Uterus (tissue), 4 donors: ENCODE data around the gene LRRC28. TPM values are rescaled to one million over a fixed set of nuclear protein-coding genes. Genes with fewer than 3 reads are reported as not detected.

Source experiments
- DNase-seq, 2 donors: peaks; one replicate each; pipeline ENCODE4 v3.0.0-alpha.2; 2019 to 2020
- H3K27ac ChIP-seq, 2 donors: fragments of 200-600 bp; sonication (generic); 1 replicate in 1 of 2; 2 replicates in 1 of 2; pipeline ENCODE4 v1.5.1; 2016 to 2018
- H3K27me3 ChIP-seq, 2 donors: fragments of 200-600 bp; sonication (generic); one replicate each; pipeline ENCODE4 v1.5.1; 2018 to 2019; ENCODE audit warnings: control low read depth in 1 of 2
- H3K36me3 ChIP-seq, 2 donors: fragments of 200-600 bp; sonication (generic); one replicate each; pipeline ENCODE4 v1.5.1; 2019; ENCODE audit warnings: control low read depth in 1 of 2
- H3K4me1 ChIP-seq, 2 donors: fragments of 200-600 bp; sonication (generic); one replicate each; pipeline ENCODE4 v1.5.1; 2018 to 2019; ENCODE audit warnings: control low read depth in 1 of 2
- H3K4me3 ChIP-seq, 2 donors: fragments of 200-600 bp; sonication (generic); 1 replicate in 1 of 2; 2 replicates in 1 of 2; pipeline ENCODE4 v1.5.1; 2018 to 2019; ENCODE audit warnings: mild to moderate bottlenecking in 1 of 2
- H3K9me3 ChIP-seq, 2 donors: fragments of 200-600 bp; sonication (generic); one replicate each; pipeline ENCODE4 v1.5.1; 2019; ENCODE audit warnings: control low read depth in 1 of 2
- CTCF ChIP-seq, 4 experiments: fragments of 200-600 bp in 2 of 4; fragments of 450-650 bp in 2 of 4; sonication (generic) in 2 of 4; IDR thresholded peaks; one replicate each; pipeline ENCODE4 v1.5.1; 2016 to 2019; ENCODE audit warnings: antibody characterized with exemption in 4 of 4, mild to moderate bottlenecking in 2 of 4, moderate library complexity in 1 of 4
- POLR2A ChIP-seq, 2 donors: fragments of 450-650 bp; IDR thresholded peaks; one replicate each; pipeline ENCODE4 v1.6.1; 2016; ENCODE audit warnings: antibody characterized with exemption in 2 of 2, mild to moderate bottlenecking in 1 of 2, moderate library complexity in 1 of 2
- intact Hi-C: fragments of 100-400 bp; cut with DNase I; formaldehyde crosslinking; loops from one replicate; pipeline ENCODE4 v1.15.1; 2023; ENCODE audit warnings: low total_unique reads
- total RNA-seq, 4 donors: library from RNA; depleted of rRNA in 3 of 4; stranded (reverse); fragments of >200 nt in 3 of 4; gene quantifications; one replicate each; pipeline versions ENCODE4 v1.1.0 to v1.2.4, GENCODE V29; 2014 to 2023
- donor health status: DM: yes; HTN: yes; CAD: no.

LRRC28 gene
- total RNA-seq, 4 donors from 2014 or later = 28.8 to 50.3 (median 35.5) TPM

GRCh38 chr15:99328106-99329072, 77.1 kb downstream of the LRRC28 start:
- Histone ChIP-seq H3K36me3 (no peaks in the 10 kb centered on the region), H3K4me1 (no peaks in the 10 kb centered on the region), H3K9me3 (no peaks in the 10 kb centered on the region), H3K27ac (no peak overlapping the region), H3K4me3 (no peak overlapping the region), H3K27me3 (no peaks in the 10 kb centered on the region)
- no peak for TF ChIP-seq CTCF (IDR thresholded peaks at IDR 0.05)
- no peak for TF ChIP-seq POLR2A (IDR thresholded peaks at IDR 0.05)
- intact Hi-C loops = no loop called here
- DNase-seq = no peak

DNA sequence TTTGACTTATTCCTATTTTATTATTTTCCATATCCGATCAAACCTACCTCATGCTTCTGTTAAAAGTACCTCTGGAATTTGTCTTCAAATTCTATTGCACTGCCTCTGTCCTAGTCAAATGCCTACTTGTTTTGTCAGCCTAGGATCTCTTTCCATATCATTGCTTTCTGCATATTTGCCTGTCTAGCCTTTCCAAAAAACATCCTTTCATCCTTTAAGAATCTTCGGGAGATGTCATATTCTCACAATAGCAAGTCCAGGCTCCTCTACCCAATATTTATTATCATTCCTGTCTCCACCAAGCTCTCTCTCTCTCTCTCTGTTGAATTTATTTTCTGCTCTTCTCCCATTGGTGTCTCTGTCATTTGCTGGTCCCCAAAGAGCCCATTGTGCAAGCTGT, 80.1 kb downstream of the LRRC28 start:
- intact Hi-C loops = no loop called here
- H3K27ac ChIP-seq = no peak overlapping the region
- no peak for DNase-seq

GRCh38 chr15:99333413-99333812, 82.1 kb downstream of the LRRC28 start:
- Histone ChIP-seq H3K4me3 (no peak overlapping the region), H3K27ac (no peak overlapping the region), H3K9me3 (no peaks in the 10 kb centered on the region), H3K36me3 (no peaks in the 10 kb centered on the region), H3K4me1 (no peaks in the 10 kb centered on the region), H3K27me3 (no peaks in the 10 kb centered on the region)
- intact Hi-C loops = no loop called here
- TF ChIP-seq POLR2A (IDR thresholded peaks at IDR 0.05) (no peak), CTCF (IDR thresholded peaks at IDR 0.05) (no peak)
- no peak for DNase-seq

More for the DNA sequence above, 80.1 kb downstream of the LRRC28 start:
- TF ChIP-seq CTCF (IDR thresholded peaks at IDR 0.05) (no peak), POLR2A (IDR thresholded peaks at IDR 0.05) (no peak)
- H3K27me3 ChIP-seq = no peaks in the 10 kb centered on the region
- H3K4me1 ChIP-seq = no peaks in the 10 kb centered on the region
- no peaks in the 10 kb centered on the region for H3K36me3 ChIP-seq
- no peaks in the 10 kb centered on the region for H3K9me3 ChIP-seq
- no peak overlapping the region for H3K4me3 ChIP-seq

DNA sequence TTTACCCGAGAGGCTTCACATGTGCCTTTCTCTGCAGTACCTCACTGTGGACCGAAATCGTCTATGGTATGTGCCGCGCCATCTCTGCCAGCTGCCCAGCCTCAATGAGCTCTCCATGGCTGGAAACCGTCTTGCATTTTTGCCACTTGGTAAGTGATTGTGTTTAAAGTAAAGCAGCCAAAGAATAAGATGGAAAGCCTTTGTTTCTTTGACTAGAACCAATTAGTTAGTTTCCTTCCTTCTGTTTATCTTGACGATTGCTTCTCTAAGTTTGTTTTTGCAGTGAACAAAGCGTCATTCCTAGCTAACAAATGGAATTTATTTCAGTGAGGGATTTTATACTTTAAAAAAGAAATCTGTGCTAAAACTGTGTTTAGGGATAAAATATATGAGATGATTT, 82.7 kb downstream of the LRRC28 start:
- intact Hi-C loops = no loop called here
- Histone ChIP-seq H3K27me3 (no peaks in the 10 kb centered on the region), H3K9me3 (no peaks in the 10 kb centered on the region), H3K36me3 (no peaks in the 10 kb centered on the region), H3K4me1 (no peaks in the 10 kb centered on the region), H3K4me3 (no peak overlapping the region), H3K27ac (no peak overlapping the region)
- TF ChIP-seq CTCF (IDR thresholded peaks at IDR 0.05) = no peak
- DNase-seq = no peak

GRCh38 chr15:99335508-99335907, 84.2 kb downstream of the LRRC28 start:
- H3K27ac ChIP-seq = no peak overlapping the region
- no peak overlapping the region for H3K4me3 ChIP-seq
- H3K9me3 ChIP-seq = no peaks in the 10 kb centered on the region
- H3K36me3 ChIP-seq = no peaks in the 10 kb centered on the region
- TF ChIP-seq POLR2A (IDR thresholded peaks at IDR 0.05) = no peak
- no peak for TF ChIP-seq CTCF (IDR thresholded peaks at IDR 0.05)
- intact Hi-C loops = no loop called here
- no peak for DNase-seq
- no peaks in the 10 kb centered on the region for H3K4me1 ChIP-seq
- H3K27me3 ChIP-seq = no peaks in the 10 kb centered on the region
